GM10266 (cell line): Measurements from ENCODE around the gene AMIGO2.
A peak's percentile ranks its signal among the peaks of the same experiment; 100 is the strongest.
"Not testable (repeated sequence)": the region's sequence is repeated elsewhere in the genome, so short reads cannot be mapped to it uniquely, and the experiment has no call there.

Experiments
- DNase-seq: peaks from one replicate; pipeline ENCODE4 v3.0.0; 2012; ENCODE audit errors: extremely low spot score
- TF ChIP-seq, protein P1 (sequence below): IDR thresholded peaks from 2 replicates; pipeline ENCODE4 v1.5.1; 2012; ENCODE audit warnings: mild to moderate bottlenecking, low read depth; ENCODE audit not compliant: control insufficient read depth, insufficient read depth; ENCODE audit errors: missing control alignments

The AMIGO2 gene, protein sequence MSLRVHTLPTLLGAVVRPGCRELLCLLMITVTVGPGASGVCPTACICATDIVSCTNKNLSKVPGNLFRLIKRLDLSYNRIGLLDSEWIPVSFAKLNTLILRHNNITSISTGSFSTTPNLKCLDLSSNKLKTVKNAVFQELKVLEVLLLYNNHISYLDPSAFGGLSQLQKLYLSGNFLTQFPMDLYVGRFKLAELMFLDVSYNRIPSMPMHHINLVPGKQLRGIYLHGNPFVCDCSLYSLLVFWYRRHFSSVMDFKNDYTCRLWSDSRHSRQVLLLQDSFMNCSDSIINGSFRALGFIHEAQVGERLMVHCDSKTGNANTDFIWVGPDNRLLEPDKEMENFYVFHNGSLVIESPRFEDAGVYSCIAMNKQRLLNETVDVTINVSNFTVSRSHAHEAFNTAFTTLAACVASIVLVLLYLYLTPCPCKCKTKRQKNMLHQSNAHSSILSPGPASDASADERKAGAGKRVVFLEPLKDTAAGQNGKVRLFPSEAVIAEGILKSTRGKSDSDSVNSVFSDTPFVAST

DNA sequence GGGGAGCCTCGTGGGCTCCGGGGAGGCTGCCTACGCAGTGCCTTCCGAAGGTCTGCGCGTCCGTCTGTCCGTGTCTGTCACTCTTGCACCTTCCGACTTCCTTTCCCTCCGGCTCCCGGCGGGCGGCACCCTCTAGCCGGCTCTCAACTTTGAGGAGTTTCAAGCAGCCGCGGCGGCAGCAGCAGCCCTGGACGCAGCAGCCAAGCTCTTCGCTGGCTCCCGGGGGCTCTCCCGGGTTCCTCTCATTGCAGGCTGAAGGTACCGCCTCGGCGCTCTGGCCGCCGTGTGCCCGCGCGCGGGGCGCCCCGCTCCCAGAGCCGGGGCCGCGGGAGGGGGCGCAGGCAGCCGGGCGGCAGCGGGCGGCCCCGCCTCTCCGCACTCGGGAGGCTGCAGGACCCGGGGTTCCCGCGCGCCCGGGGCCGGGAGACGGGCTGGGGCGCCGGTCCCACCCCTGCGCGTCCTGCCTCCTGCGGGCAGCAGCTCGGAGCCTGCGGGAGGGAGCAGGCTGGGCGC lies at the start of gene AMIGO2, which contains the start of gene PCED1B:
AMIGO2 (minus strand) TSS at position 492 of the 513 bp plus-strand sequence. CDS start 957 bp downstream, outside the sequence.
PCED1B (plus strand) TSS at position 154 of the 513 bp plus-strand sequence. CDS start 155,443 bp downstream, outside the sequence.
- DNase-seq, result peak; percentile 57
- TF ChIP-seq, protein P1, sequence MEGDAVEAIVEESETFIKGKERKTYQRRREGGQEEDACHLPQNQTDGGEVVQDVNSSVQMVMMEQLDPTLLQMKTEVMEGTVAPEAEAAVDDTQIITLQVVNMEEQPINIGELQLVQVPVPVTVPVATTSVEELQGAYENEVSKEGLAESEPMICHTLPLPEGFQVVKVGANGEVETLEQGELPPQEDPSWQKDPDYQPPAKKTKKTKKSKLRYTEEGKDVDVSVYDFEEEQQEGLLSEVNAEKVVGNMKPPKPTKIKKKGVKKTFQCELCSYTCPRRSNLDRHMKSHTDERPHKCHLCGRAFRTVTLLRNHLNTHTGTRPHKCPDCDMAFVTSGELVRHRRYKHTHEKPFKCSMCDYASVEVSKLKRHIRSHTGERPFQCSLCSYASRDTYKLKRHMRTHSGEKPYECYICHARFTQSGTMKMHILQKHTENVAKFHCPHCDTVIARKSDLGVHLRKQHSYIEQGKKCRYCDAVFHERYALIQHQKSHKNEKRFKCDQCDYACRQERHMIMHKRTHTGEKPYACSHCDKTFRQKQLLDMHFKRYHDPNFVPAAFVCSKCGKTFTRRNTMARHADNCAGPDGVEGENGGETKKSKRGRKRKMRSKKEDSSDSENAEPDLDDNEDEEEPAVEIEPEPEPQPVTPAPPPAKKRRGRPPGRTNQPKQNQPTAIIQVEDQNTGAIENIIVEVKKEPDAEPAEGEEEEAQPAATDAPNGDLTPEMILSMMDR, result peak; percentile 52

DNA sequence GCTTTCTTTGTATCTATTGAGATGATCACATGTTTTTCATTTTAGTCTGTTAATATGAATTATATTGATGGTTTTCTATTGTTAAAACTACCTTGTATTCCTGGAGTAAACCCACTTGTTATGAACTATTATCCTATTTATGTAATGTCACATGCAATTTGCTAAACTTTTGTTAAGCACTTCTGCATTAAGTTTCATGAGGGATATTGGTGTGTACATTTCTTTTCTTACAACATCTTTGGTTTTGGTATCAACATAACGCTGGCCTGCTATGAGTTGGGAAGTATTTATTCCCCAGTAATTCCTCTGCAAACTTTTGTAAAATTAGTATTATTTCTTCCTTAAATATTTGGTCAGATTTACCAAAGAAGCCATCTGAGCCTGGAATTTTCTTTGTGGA lies 46.5 kb upstream of the AMIGO2 start:
- TF ChIP-seq, protein P1, result no peak
- no peak for DNase-seq

DNA sequence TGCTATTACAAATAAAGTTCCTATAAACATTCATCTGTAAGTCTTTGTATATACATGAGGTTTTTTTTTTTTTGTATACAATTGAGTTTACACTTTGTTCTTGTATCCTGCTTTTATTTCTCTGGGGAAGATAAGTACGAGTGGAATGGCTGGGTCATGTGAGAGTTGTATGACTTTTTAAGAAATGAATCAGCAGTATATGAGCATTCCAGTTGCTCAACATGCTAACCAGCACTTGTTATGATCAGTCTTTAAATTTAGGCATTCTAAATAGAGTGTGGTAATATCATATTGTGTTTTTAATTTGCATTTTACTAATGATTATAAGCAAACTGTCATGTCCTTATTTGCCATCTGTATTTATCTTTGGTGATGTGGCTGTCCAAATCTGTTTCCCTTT lies 44.7 kb upstream of the AMIGO2 start:
- TF ChIP-seq, protein P1, result no peak
- no peak for DNase-seq

DNA sequence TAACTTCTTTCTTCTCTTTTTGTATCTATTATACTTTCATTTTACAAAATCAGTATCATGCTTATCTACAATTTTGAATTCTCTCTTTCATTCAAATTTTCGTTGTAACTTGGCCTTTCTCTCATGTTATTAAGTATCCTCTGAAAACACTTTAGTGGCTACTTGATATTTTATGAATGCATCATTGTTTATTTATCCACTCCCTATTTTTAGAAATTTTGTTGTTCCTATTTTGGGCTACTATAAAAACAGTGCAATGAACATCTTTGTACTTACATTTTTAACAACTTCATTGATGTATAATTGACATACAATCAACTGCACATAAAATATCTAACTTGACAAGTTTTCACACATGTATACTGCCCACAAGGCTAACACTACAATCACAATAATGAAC lies 44.0 kb upstream of the AMIGO2 start:
- TF ChIP-seq, protein P1, result no peak

DNA sequence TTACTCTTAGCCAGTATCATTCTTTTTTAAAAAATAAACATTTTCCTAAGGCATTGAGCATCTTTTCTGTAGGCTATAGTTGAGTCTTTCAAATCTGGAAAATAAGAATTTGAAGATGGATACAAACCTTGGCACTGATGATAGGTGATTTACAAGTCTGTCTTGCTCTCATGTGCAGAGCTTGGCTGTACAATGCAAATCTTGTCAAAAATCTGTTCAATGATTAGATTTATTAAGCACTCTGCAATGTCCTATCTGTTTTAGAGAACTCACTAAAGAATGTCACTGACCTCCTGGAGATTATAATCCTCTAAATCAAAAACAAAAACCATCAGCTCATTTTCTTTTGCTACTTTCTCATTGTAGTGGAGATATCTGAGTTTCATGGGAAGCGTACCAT lies 42.8 kb upstream of the AMIGO2 start:
- no peak for DNase-seq
- TF ChIP-seq, protein P1, result no peak

More for the DNA sequence above, 44.0 kb upstream of the AMIGO2 start:
- no peak for DNase-seq

DNA sequence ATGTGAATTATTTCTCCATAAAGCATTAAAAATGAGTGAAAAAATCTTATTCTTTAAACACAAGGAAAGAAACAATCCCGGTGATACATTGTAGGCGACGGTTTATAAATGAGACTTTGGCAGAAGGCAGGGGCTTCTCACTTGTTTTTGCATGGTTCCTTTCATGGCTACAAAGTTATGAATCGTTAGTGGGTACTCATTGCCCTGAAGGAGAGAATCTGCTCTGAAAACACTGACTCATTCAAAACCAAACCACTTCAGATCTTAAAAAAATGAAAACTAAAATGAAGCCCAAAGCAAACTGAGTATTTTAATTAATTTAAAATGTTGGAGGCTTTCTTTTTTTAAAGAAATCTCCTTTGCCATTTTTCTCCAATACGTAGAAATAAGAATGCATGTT lies 41.4 kb upstream of the AMIGO2 start:
- no peak for DNase-seq
- TF ChIP-seq, protein P1, result no peak

DNA sequence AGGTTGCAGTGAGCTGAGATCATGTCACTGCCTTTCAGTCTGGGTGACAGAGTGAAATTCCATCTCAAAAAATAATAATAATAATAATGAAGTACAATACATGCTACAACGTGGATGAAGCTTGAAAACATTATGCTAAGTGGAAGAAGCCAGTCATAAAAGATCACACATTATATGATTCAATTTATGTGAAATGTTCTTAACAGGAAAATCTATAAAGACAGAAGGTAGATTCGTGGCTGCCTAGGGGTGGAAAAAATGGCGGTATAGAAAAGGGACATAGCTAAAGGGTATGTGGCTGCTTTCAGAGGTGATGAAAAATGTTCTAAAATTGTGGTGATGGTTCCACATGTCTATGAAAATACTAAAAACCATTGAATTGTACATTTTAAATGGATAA lies 41.0 kb upstream of the AMIGO2 start:
- TF ChIP-seq, protein P1, result no peak
- DNase-seq, result no peak

DNA sequence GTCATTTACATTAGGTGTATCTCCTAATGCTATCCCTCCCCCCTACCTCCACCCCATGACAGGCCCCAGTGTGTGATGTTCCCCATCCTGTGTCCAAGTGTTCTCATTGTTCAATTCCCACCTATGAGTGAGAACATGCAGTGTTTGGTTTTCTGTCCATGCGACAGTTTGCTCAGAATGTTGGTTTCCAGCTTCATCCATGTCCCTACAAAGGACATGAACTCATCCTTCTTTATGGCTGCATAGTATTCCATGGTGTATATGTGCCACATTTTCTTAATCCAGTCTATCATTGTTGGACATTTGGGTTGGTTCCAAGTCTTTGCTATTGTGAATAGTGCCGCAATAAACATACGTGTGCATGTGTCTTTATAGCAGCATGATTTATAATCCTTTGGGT lies 37.5 kb upstream of the AMIGO2 start:
- DNase-seq, result not testable (repeated sequence)
